ENCODE measurements around the gene ARHGDIA. TPM values are rescaled to one million over a fixed set of nuclear protein-coding genes. Genes with fewer than 3 reads are reported as not detected.

Gene ARHGDIA
- total and polyA plus RNA-seq, 12 donors, result 89.9 to 263 (median 110) TPM

- ATAC-seq (no peak), DNase-seq (no peak)
- intact Hi-C loops (cut with DNase I), result loop anchor here in 1 of 10 donors (5.0 kb wide), 1 partner anchor 760 kb away; no protein-coding TSS in a partner anchor
- Histone ChIP-seq H3K4me1 (peaks cover 10 to 24% (median 22%) of the 10 kb centered on the region in 9 donors), H3K27me3 (peaks cover 0 to 9% (median 0%) of the 10 kb centered on the region in 7 donors), H3K4me3 (no peak overlapping the region), H3K36me3 (peaks cover 0 to 50% (median 7%) of the 10 kb centered on the region in 9 donors), H3K9me3 (no peaks in the 10 kb centered on the region), H3K27ac (no peak overlapping the region)
- 93 to 95% methylated on average over 25 to 26 of the region's 26 CpGs for WGBS, 2 donors
- no peak for TF ChIP-seq CTCF (IDR thresholded peaks at IDR 0.05)
These were observed 36.3 kb upstream of the ARHGDIA start for GRCh38 chr17:81907219-81908145.

GRCh38 chr17:81906476-81907218, 35.5 kb upstream of the ARHGDIA start:
- DNase-seq, result peak; percentile 3 to 14
- intact Hi-C loops (cut with DNase I), result loop anchor here in 1 of 10 donors (5.0 kb wide), 1 partner anchor 761 kb away; no protein-coding TSS in a partner anchor
- Histone ChIP-seq H3K4me3 (no peak overlapping the region), H3K27ac (no peak overlapping the region), H3K36me3 (peaks cover 0 to 45% (median 3%) of the 10 kb centered on the region in 9 donors), H3K4me1 (peaks cover 13 to 26% (median 23%) of the 10 kb centered on the region in 9 donors), H3K9me3 (no peaks in the 10 kb centered on the region), H3K27me3 (peaks cover 0 to 17% (median 0%) of the 10 kb centered on the region in 7 donors)
- no peak for TF ChIP-seq CTCF (IDR thresholded peaks at IDR 0.05)
- no peak for ATAC-seq
- 91 to 94% methylated on average over 15 of the region's 15 CpGs for WGBS, 2 donors

GRCh38 chr17:81905993-81906392, 34.9 kb upstream of the ARHGDIA start:
- TF ChIP-seq CTCF (IDR thresholded peaks at IDR 0.05), result no peak
- Histone ChIP-seq H3K36me3 (peaks cover 0 to 45% (median 3%) of the 10 kb centered on the region in 9 donors), H3K4me1 (peaks cover 13 to 29% (median 24%) of the 10 kb centered on the region in 9 donors), H3K27me3 (peaks cover 0 to 24% (median 0%) of the 10 kb centered on the region in 7 donors), H3K4me3 (no peak overlapping the region), H3K9me3 (no peaks in the 10 kb centered on the region), H3K27ac (no peak overlapping the region)
- ATAC-seq, result no peak
- DNase-seq, result no peak
- intact Hi-C loops (cut with DNase I), result loop anchor here in 1 of 10 donors (5.0 kb wide), 1 partner anchor 761 kb away; no protein-coding TSS in a partner anchor
- 92 to 96% methylated on average over 10 of the region's 10 CpGs for WGBS, 2 donors

- TF ChIP-seq CTCF (IDR thresholded peaks at IDR 0.05), result no peak
- Histone ChIP-seq H3K4me1 (peaks cover 10 to 24% (median 20%) of the 10 kb centered on the region in 9 donors), H3K9me3 (no peaks in the 10 kb centered on the region), H3K4me3 (no peak overlapping the region), H3K27me3 (peaks cover 0 to 26% (median 0%) of the 10 kb centered on the region in 7 donors), H3K36me3 (peaks cover 0 to 49% (median 3%) of the 10 kb centered on the region in 9 donors), H3K27ac (no peak overlapping the region)
- ATAC-seq, result no peak
- no peak for DNase-seq
- intact Hi-C loops (cut with DNase I), result loop anchor here in 1 of 10 donors (5.0 kb wide), 1 partner anchor 762 kb away; no protein-coding TSS in a partner anchor
- 96% methylated on average over 16 of the region's 16 CpGs for WGBS, 2 donors
These were observed 34.3 kb upstream of the ARHGDIA start for GRCh38 chr17:81905424-81905875.

Measured in heart right ventricle (tissue), 16 donors.